GM19193 (cell line): ENCODE data around the gene MOSPD2.

Experiments
- POLR2A ChIP-seq: IDR thresholded peaks from 4 replicates; pipeline ENCODE4 v1.6.1; 2011; ENCODE audit not compliant: insufficient read depth, insufficient read length; ENCODE audit errors: extremely low read depth

Gene MOSPD2

GRCh38 chrX:14884714-14885113, 11.5 kb downstream of the MOSPD2 start:
- TF ChIP-seq POLR2A: no peak

- no peak for TF ChIP-seq POLR2A
These were observed 13.0 kb downstream of the MOSPD2 start for GRCh38 chrX:14886252-14886651.

- no peak for TF ChIP-seq POLR2A
These were observed 23.1 kb downstream of the MOSPD2 start for GRCh38 chrX:14896273-14896672.

- no peak for TF ChIP-seq POLR2A
These were observed 23.8 kb downstream of the MOSPD2 start for GRCh38 chrX:14897042-14897441.

GRCh38 chrX:14899607-14900006, 26.4 kb downstream of the MOSPD2 start:
- no peak for TF ChIP-seq POLR2A

GRCh38 chrX:14902537-14902936, 29.3 kb downstream of the MOSPD2 start:
- no peak for TF ChIP-seq POLR2A

- no peak for TF ChIP-seq POLR2A
These were observed 30.7 kb downstream of the MOSPD2 start for GRCh38 chrX:14903891-14904290.

GRCh38 chrX:14913241-14913640, 40.0 kb downstream of the MOSPD2 start:
- TF ChIP-seq POLR2A: no peak

- no peak for TF ChIP-seq POLR2A
These were observed 42.4 kb downstream of the MOSPD2 start for GRCh38 chrX:14915596-14915995.

GRCh38 chrX:14916017-14916674, 42.9 kb downstream of the MOSPD2 start:
- TF ChIP-seq POLR2A: no peak

GRCh38 chrX:14919407-14919806, 46.2 kb downstream of the MOSPD2 start:
- TF ChIP-seq POLR2A: no peak

- TF ChIP-seq POLR2A: no peak
These were observed 47.0 kb downstream of the MOSPD2 start for GRCh38 chrX:14920196-14920595.

GRCh38 chrX:14922437-14922836, 49.2 kb downstream of the MOSPD2 start:
- no peak for TF ChIP-seq POLR2A

GRCh38 chrX:14923761-14924160, 50.5 kb downstream of the MOSPD2 start:
- TF ChIP-seq POLR2A: no peak

- no peak for TF ChIP-seq POLR2A
These were observed 53.2 kb downstream of the MOSPD2 start for GRCh38 chrX:14926471-14926870.

- no peak for TF ChIP-seq POLR2A
These were observed 54.2 kb downstream of the MOSPD2 start for GRCh38 chrX:14927401-14927800.

- no peak for TF ChIP-seq POLR2A
These were observed 57.4 kb downstream of the MOSPD2 start for GRCh38 chrX:14930663-14931062.
